Left kidney (tissue), 8 donors: ENCODE results near the gene OR4C5. TPM values are rescaled to one million over a fixed set of nuclear protein-coding genes. Genes with fewer than 3 reads are reported as not detected.
"Not testable (repeated sequence)": the region's sequence is repeated elsewhere in the genome, so short reads cannot be mapped to it uniquely, and the experiment has no call there.

Experiments used
- DNase-seq: peaks from one replicate; pipeline ENCODE4 v3.0.0-alpha.2; 2013
- long read RNA-seq, 8 donors: transcript quantifications; one replicate each; lab custom pipeline, GENCODE V29; 2026
- polyA plus RNA-seq: library from polyadenylated mRNA; unstranded; fragments of 120-200 nt; gene quantifications from one replicate; pipeline ENCODE4 v1.2.1, GENCODE V29; 2013; ENCODE audit not compliant: insufficient read length

The OR4C5 gene
- polyA plus RNA-seq, result not detected
- long read RNA-seq, donor 1, result 0 reads
- long read RNA-seq, donor 2, result 0 reads
- long read RNA-seq, donor 3, result 0 reads
- long read RNA-seq, donor 4, result 0 reads
- long read RNA-seq, donor 5, result 0 reads
- long read RNA-seq, donor 6, result 0 reads
- long read RNA-seq, donor 7, result 0 reads
- long read RNA-seq, donor 8, result 0 reads

GRCh38 chr11:48366365-48366764 is at the start of gene OR4C5:
TSS of gene OR4C5 (minus strand) at chr11:48366465. CDS start at chr11:48366465, 0 bp downstream.
- DNase-seq, result no peak

GRCh38 chr11:48384670-48385069 is 18.4 kb upstream of the OR4C5 start:
- no peak for DNase-seq

DNA sequence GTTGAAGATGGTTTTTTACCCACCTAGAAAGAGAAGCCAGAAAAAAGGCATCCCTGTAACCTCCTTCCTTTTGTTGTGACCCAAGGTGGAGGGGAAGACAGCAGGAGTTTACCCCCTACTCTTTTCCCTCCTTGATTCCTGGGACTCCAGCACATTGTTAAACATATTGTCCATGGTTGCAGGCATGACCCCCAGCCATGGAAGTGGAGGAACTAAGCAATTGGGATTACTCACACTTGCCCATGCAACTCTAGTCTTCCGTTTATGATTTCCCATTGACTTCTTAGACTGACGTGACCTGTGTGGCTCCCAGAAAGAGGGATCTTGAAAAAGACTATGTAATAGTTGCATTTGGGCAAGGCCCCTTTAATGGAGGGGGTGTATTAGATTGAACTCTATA is 17.9 kb upstream of the OR4C5 start:
- DNase-seq, result not testable (repeated sequence)

GRCh38 chr11:48361289-48361688 is 5.0 kb downstream of the OR4C5 start:
- not testable (repeated sequence) for DNase-seq

GRCh38 chr11:48354677-48355076 is 11.6 kb downstream of the OR4C5 start:
- no peak for DNase-seq

DNA sequence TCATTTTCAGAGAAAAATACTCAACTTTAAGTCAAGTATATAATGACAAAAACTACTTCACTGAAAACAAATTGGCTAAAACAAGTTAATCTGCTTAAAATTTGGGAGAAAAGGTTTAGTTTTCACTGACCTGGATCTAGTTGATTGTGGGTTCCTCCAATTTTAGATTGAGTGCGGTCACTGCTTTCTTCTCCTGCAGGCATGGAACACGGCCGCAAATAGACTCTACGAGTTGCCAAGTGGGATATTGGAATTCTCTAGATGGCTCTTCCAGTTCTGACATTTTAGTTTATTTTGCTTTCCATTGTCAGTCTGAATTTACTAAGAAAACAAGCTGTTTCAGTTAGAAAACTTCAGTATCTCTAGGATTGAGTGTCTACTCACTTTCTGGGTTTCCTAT is 12.3 kb downstream of the OR4C5 start:
- DNase-seq, result no peak

DNA sequence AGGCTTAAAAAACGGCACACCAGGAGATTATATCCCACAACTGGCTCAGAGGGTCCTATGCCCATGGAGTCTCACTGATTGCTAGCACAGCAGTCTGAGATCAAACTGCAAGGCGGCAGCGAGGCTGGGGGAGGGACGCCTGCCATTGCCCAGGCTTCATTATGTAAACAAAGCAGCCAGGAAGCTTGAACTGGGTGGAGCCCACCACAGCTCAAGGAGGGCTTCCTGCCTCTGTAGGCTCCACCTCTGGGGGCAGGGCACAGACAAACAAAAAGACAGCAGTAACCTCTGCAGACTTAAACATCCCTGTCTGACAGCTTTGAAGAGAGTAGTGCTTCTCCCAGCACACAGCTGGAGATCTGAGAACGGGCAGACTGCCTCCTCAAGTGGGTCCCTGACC is 20.0 kb downstream of the OR4C5 start:
- DNase-seq, result not testable (repeated sequence)

DNA sequence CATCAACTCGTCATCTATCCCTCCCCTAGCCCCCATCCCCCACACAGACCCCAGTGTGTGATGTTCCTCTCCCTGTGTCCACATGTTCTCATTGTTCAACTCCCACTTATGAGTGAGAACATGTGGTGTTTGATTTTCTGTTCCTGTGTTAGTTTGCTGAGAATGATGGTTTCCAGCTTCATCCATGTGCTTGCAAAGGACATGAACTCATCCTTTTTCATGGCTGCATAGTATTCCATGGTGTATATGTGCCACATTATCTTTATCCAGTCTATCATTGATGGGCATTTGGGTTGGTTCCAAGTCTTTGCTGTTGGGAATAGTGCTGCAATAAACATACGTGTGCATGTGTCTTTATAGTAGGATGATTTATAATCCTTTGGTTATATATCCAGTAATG is 23.8 kb downstream of the OR4C5 start:
- not testable (repeated sequence) for DNase-seq

GRCh38 chr11:48341466-48341865 is 24.8 kb downstream of the OR4C5 start:
- DNase-seq, result no peak

- DNase-seq, result not testable (repeated sequence)
These were observed 41.6 kb downstream of the OR4C5 start, which contains the start of gene OR4C3 for GRCh38 chr11:48324620-48325019. TSS of gene OR4C3 (plus strand) at chr11:48324920. CDS start at chr11:48325022, 102 bp downstream.

DNA sequence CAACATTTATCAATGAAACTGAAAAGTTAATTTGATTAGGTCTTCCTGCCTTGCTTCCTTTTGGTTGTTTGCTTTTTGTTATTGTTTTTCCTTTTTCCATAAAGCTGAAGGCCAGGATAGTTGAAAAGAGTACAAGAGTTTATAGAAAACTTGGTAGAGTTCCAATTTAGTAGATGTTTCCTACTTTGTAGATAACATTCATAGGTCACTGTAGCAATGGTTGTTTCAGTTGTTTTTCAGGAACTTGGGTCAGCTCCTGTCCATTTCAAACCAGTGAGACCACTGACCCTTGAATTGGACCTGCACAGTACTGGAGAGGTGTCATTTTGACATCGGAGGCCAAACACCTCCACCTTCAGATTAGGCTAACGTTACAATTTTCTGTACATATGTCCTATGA is 46.5 kb downstream of the OR4C5 start:
- not testable (repeated sequence) for DNase-seq

Other genes starting within 250 kb of the OR4C5 start
- not detected for gene OR4B1, start 149.7 kb downstream of the OR4C5 start, polyA plus RNA-seq
- gene OR4X2, start 121.4 kb downstream of the OR4C5 start, polyA plus RNA-seq, result not detected
- gene OR4X1, start 102.6 kb downstream of the OR4C5 start, polyA plus RNA-seq, result not detected
- not detected for gene OR4S1, start 60.2 kb downstream of the OR4C5 start, polyA plus RNA-seq
- gene OR4C3, start 41.5 kb downstream of the OR4C5 start, polyA plus RNA-seq, result not detected
- gene OR4A47, start 122.3 kb upstream of the OR4C5 start, polyA plus RNA-seq, result not detected